ENCODE measurements around the gene PARVG. TPM values are rescaled to one million over a fixed set of nuclear protein-coding genes. Genes with fewer than 3 reads are reported as not detected.

Gene PARVG
- total RNA-seq, 1 donor from 2014 or later = 0.23 TPM

GRCh38 chr22:44143105-44143474 lies 37.6 kb upstream of the PARVG start:
- TF ChIP-seq EZH2 (IDR thresholded peaks at IDR 0.05; ENCODE audit: insufficient read depth, low read length) (no peak), CTCF (IDR thresholded peaks at IDR 0.05; ENCODE audit: insufficient read depth, low read depth, low read length) (no peak)
- H3K4me1 Mint-ChIP-seq (ENCODE audit: low read depth, unreplicated experiment) = peaks cover 10% of the 10 kb centered on the region
- no peak overlapping the region for H3K4me3 Mint-ChIP-seq (ENCODE audit: unreplicated experiment)
- H3K27ac Mint-ChIP-seq (ENCODE audit: unreplicated experiment) = no peak overlapping the region
- peaks cover 29% of the 10 kb centered on the region for H3K27me3 Mint-ChIP-seq (ENCODE audit: low read depth, unreplicated experiment)
- H2AFZ ChIP-seq (ENCODE audit: low read depth, low read length) = no peak overlapping the region
- H3K27me3 ChIP-seq (ENCODE audit: insufficient read depth, low read length) = no peaks in the 10 kb centered on the region
- H3K36me3 ChIP-seq (ENCODE audit: insufficient read depth, low read length) = no peaks in the 10 kb centered on the region
- no peak overlapping the region for H3K9ac ChIP-seq (ENCODE audit: low read length)
- DNase-seq (ENCODE audit: low read depth) (no peak), FAIRE-seq (no peak)
- H3K9me3 ChIP-seq (ENCODE audit: insufficient read depth, low read depth, low read length) = no peaks in the 10 kb centered on the region
- H3K79me2 ChIP-seq (ENCODE audit: insufficient read depth, low read length) = no peaks in the 10 kb centered on the region
- no peak overlapping the region for H3K27ac ChIP-seq (ENCODE audit: low read depth, low read length)
- H3K4me1 ChIP-seq (ENCODE audit: insufficient read depth, low read length) = peaks cover 15% of the 10 kb centered on the region
- no peak overlapping the region for H3K4me2 ChIP-seq (ENCODE audit: low read length)
- H3K9me3 Mint-ChIP-seq (ENCODE audit: unreplicated experiment) = peaks cover 8% of the 10 kb centered on the region
- H3K36me3 Mint-ChIP-seq (ENCODE audit: low read depth, unreplicated experiment) = peaks cover 25% of the 10 kb centered on the region
- peaks cover 9% of the 10 kb centered on the region for H4K20me1 ChIP-seq (ENCODE audit: insufficient read depth, low read length)
- no peak overlapping the region for H3K4me3 ChIP-seq (ENCODE audit: insufficient read depth, low read depth, low read length)

GRCh38 chr22:44143579-44143978 lies 37.1 kb upstream of the PARVG start:
- no peak overlapping the region for H3K4me3 Mint-ChIP-seq (ENCODE audit: unreplicated experiment)
- Histone ChIP-seq H3K36me3 (ENCODE audit: insufficient read depth, low read length) (no peaks in the 10 kb centered on the region), H3K9ac (ENCODE audit: low read length) (no peak overlapping the region), H3K9me3 (ENCODE audit: insufficient read depth, low read depth, low read length) (no peaks in the 10 kb centered on the region), H3K79me2 (ENCODE audit: insufficient read depth, low read length) (no peaks in the 10 kb centered on the region), H3K27ac (ENCODE audit: low read depth, low read length) (no peak overlapping the region), H3K4me1 (ENCODE audit: insufficient read depth, low read length) (peaks cover 20% of the 10 kb centered on the region), H3K4me3 (ENCODE audit: insufficient read depth, low read depth, low read length) (no peak overlapping the region), H4K20me1 (ENCODE audit: insufficient read depth, low read length) (peaks cover 9% of the 10 kb centered on the region), H2AFZ (ENCODE audit: low read depth, low read length) (no peak overlapping the region), H3K4me2 (ENCODE audit: low read length) (no peak overlapping the region), H3K27me3 (ENCODE audit: insufficient read depth, low read length) (no peaks in the 10 kb centered on the region)
- H3K27ac Mint-ChIP-seq (ENCODE audit: unreplicated experiment) = no peak overlapping the region
- DNase-seq (ENCODE audit: low read depth) (no peak), FAIRE-seq (no peak)
- H3K9me3 Mint-ChIP-seq (ENCODE audit: unreplicated experiment) = peaks cover 6% of the 10 kb centered on the region
- H3K36me3 Mint-ChIP-seq (ENCODE audit: low read depth, unreplicated experiment) = peaks cover 22% of the 10 kb centered on the region
- peaks cover 29% of the 10 kb centered on the region for H3K27me3 Mint-ChIP-seq (ENCODE audit: low read depth, unreplicated experiment)
- H3K4me1 Mint-ChIP-seq (ENCODE audit: low read depth, unreplicated experiment) = peaks cover 14% of the 10 kb centered on the region
- TF ChIP-seq EZH2 (IDR thresholded peaks at IDR 0.05; ENCODE audit: insufficient read depth, low read length) = no peak
- TF ChIP-seq CTCF (IDR thresholded peaks at IDR 0.05; ENCODE audit: insufficient read depth, low read depth, low read length) = no peak

GRCh38 chr22:44144046-44144569 lies 36.6 kb upstream of the PARVG start:
- Histone ChIP-seq H2AFZ (ENCODE audit: low read depth, low read length) (no peak overlapping the region), H4K20me1 (ENCODE audit: insufficient read depth, low read length) (peaks cover 9% of the 10 kb centered on the region), H3K9me3 (ENCODE audit: insufficient read depth, low read depth, low read length) (no peaks in the 10 kb centered on the region), H3K27ac (ENCODE audit: low read depth, low read length) (no peak overlapping the region), H3K36me3 (ENCODE audit: insufficient read depth, low read length) (no peaks in the 10 kb centered on the region), H3K79me2 (ENCODE audit: insufficient read depth, low read length) (no peaks in the 10 kb centered on the region), H3K4me1 (ENCODE audit: insufficient read depth, low read length) (peaks cover 22% of the 10 kb centered on the region), H3K4me2 (ENCODE audit: low read length) (no peak overlapping the region), H3K9ac (ENCODE audit: low read length) (no peak overlapping the region), H3K4me3 (ENCODE audit: insufficient read depth, low read depth, low read length) (no peak overlapping the region), H3K27me3 (ENCODE audit: insufficient read depth, low read length) (no peaks in the 10 kb centered on the region)
- TF ChIP-seq EZH2 (IDR thresholded peaks at IDR 0.05; ENCODE audit: insufficient read depth, low read length) = no peak
- TF ChIP-seq CTCF (IDR thresholded peaks at IDR 0.05; ENCODE audit: insufficient read depth, low read depth, low read length) = no peak
- Mint-ChIP-seq H3K27me3 (ENCODE audit: low read depth, unreplicated experiment) (peaks cover 29% of the 10 kb centered on the region), H3K4me1 (ENCODE audit: low read depth, unreplicated experiment) (peaks cover 17% of the 10 kb centered on the region), H3K36me3 (ENCODE audit: low read depth, unreplicated experiment) (peaks cover 18% of the 10 kb centered on the region), H3K4me3 (ENCODE audit: unreplicated experiment) (no peak overlapping the region), H3K27ac (ENCODE audit: unreplicated experiment) (no peak overlapping the region), H3K9me3 (ENCODE audit: unreplicated experiment) (peaks cover 6% of the 10 kb centered on the region)
- FAIRE-seq (no peak), DNase-seq (ENCODE audit: low read depth) (no peak)
